A673 (cell line): ENCODE data around the gene NDC80. TPM values are rescaled to one million over a fixed set of nuclear protein-coding genes. Genes with fewer than 3 reads are reported as not detected.

Experiments used
- BruUV-seq: library from RNA; stranded (reverse); fragments of 400-500 nt; replicated peaks from 2 replicates; lab custom pipeline; 2021; lab: Mats Ljungman, UMichigan
- CTCF ChIA-PET: fragments of 300-600 bp; sonication (Branson Sonifier 250); formaldehyde crosslinking; loops from one replicate; lab custom pipeline; 2022; ENCODE audit warnings: antibody characterized with exemption; lab: Charles Lee
- POLR2A ChIA-PET: fragments of 300-600 bp; sonication (Branson Sonifier 250); formaldehyde crosslinking; loops from one replicate; lab custom pipeline; 2022; ENCODE audit warnings: antibody characterized with exemption; ENCODE audit not compliant: low non-redundant PET; lab: Charles Lee
- DNase-seq: peaks from one replicate; pipeline ENCODE4 v3.0.0-alpha.2; 2015; ENCODE audit warnings: low spot score
- H3K27ac ChIP-seq: fragments of 200-600 bp; sonication (generic); 2 replicates; pipeline ENCODE4 v1.5.1; 2016; ENCODE audit warnings: mixed run types, low read depth, mild to moderate bottlenecking, mixed read lengths, antibody characterized with exemption, low read length; ENCODE audit not compliant: poor library complexity, severe bottlenecking
- H3K27me3 ChIP-seq: fragments of 200-600 bp; sonication (generic); replicated peaks from 2 replicates; pipeline ENCODE4 v1.6.1; 2017; ENCODE audit warnings: mixed run types, low read depth, mild to moderate bottlenecking, mixed read lengths, antibody characterized with exemption, low read length; ENCODE audit not compliant: insufficient read depth, poor library complexity
- H3K36me3 ChIP-seq: fragments of 200-600 bp; sonication (generic); 2 replicates; pipeline ENCODE4 v1.6.1; 2016; ENCODE audit warnings: mixed run types, mild to moderate bottlenecking, mixed read lengths, antibody characterized with exemption, low read length; ENCODE audit not compliant: insufficient read depth, poor library complexity, severe bottlenecking
- H3K4me1 ChIP-seq: fragments of 200-600 bp; sonication (generic); 2 replicates; pipeline ENCODE4 v1.6.1; 2017; ENCODE audit warnings: mixed run types, mild to moderate bottlenecking, mixed read lengths, antibody characterized with exemption, low read length; ENCODE audit not compliant: insufficient read depth, poor library complexity, severe bottlenecking
- H3K4me3 ChIP-seq: fragments of 200-600 bp; sonication (generic); 2 replicates; pipeline ENCODE4 v1.5.1; 2016; ENCODE audit warnings: low read depth, mixed run types, mild to moderate bottlenecking, mixed read lengths, low read length; ENCODE audit not compliant: poor library complexity, severe bottlenecking
- H3K9me3 ChIP-seq: fragments of 200-600 bp; sonication (generic); 2 replicates; pipeline ENCODE4 v1.6.1; 2016; ENCODE audit warnings: mixed run types, low read depth, mild to moderate bottlenecking, mixed read lengths, antibody characterized with exemption, low read length; ENCODE audit not compliant: poor library complexity, severe bottlenecking
- CTCF ChIP-seq: fragments of 300-800, 200-600 bp; sonication (generic); conservative IDR thresholded peaks from 2 replicates; pipeline ENCODE4 v1.5.1; 2017; ENCODE audit warnings: low read depth, mild to moderate bottlenecking, antibody characterized with exemption, low read length, moderate library complexity, mixed read lengths
- EZH2 ChIP-seq: fragments of 200-600 bp; sonication (generic); IDR thresholded peaks from 2 replicates; pipeline ENCODE4 v1.6.1; 2017; ENCODE audit warnings: borderline replicate concordance, low read depth, mild to moderate bottlenecking, mixed read lengths, antibody characterized with exemption, low read length; ENCODE audit not compliant: poor library complexity, severe bottlenecking
- intact Hi-C: fragments of 100-400 bp; cut with micrococcal nuclease; formaldehyde crosslinking; loops from one replicate; pipeline ENCODE4 v1.10.0; 2022; ENCODE audit not compliant: unreplicated experiment
- total RNA-seq: library from RNA; stranded (reverse); gene quantifications from 2 replicates; pipeline ENCODE4 v1.2.3, GENCODE V29; 2021

The NDC80 gene
- total RNA-seq, 1 experiment from 2014 or later: 72.6 TPM

GRCh38 chr18:2655954-2656236, 84.5 kb downstream of the NDC80 start:
- H3K9me3 ChIP-seq: no peaks in the 10 kb centered on the region
- H3K27ac ChIP-seq: peak overlapping the region; percentile 97
- no peaks in the 10 kb centered on the region for H3K27me3 ChIP-seq
- intact Hi-C loops: loop anchor here (10.0 kb wide), 1 partner anchor 249 kb away; no protein-coding TSS in a partner anchor
- CTCF ChIA-PET: no interaction called here
- POLR2A ChIA-PET: interaction anchor here (0.7 kb wide), 1 partner anchor 1829 kb away, joined by 8 read pairs; no protein-coding TSS in a partner anchor
- H3K36me3 ChIP-seq: no peaks in the 10 kb centered on the region
- BruUV-seq: no TSS peak
- H3K4me3 ChIP-seq: peak overlapping the region; percentile 98
- H3K4me1 ChIP-seq: peaks cover 5% of the 10 kb centered on the region
- TF ChIP-seq CTCF (no peak), EZH2 (no peak)
- DNase-seq: no peak

- DNase-seq: peak; percentile 45
- BruUV-seq: no TSS peak
- ChIA-PET CTCF (no interaction called here), POLR2A (interaction anchor here (0.7 kb wide), 1 partner anchor 1830 kb away, joined by 8 read pairs; no protein-coding TSS in a partner anchor)
- no peak for TF ChIP-seq EZH2
- no peak for TF ChIP-seq CTCF
- Histone ChIP-seq H3K36me3 (no peaks in the 10 kb centered on the region), H3K4me3 (peak overlapping the region; percentile 98), H3K9me3 (no peaks in the 10 kb centered on the region), H3K4me1 (peaks cover 5% of the 10 kb centered on the region), H3K27me3 (no peaks in the 10 kb centered on the region), H3K27ac (peak overlapping the region; percentile 97)
- intact Hi-C loops: loop anchor here (10.0 kb wide), 1 partner anchor 248 kb away; no protein-coding TSS in a partner anchor
Observed at GRCh38 chr18:2656237-2656980, 85.1 kb downstream of the NDC80 start.

- intact Hi-C loops: loop anchor here (10.0 kb wide), 1 partner anchor 248 kb away; no protein-coding TSS in a partner anchor
- TF ChIP-seq CTCF (no peak), EZH2 (no peak)
- CTCF ChIA-PET: no interaction called here
Observed at GRCh38 chr18:2656981-2657512, 85.7 kb downstream of the NDC80 start.

More at GRCh38 chr18:2656981-2657512, 85.7 kb downstream of the NDC80 start:
- Histone ChIP-seq H3K4me3 (peak overlapping the region; percentile 98), H3K36me3 (no peaks in the 10 kb centered on the region), H3K27ac (peak overlapping the region; percentile 97), H3K9me3 (no peaks in the 10 kb centered on the region), H3K4me1 (peaks cover 5% of the 10 kb centered on the region), H3K27me3 (no peaks in the 10 kb centered on the region)
- peak; percentile 17 for DNase-seq
- BruUV-seq: TSS peak; percentile 42
- POLR2A ChIA-PET: no interaction called here
